Right renal cortex interstitium (tissue), 3 donors: Measurements from ENCODE around the gene RBBP5. TPM values are rescaled to one million over a fixed set of nuclear protein-coding genes. Genes with fewer than 3 reads are reported as not detected.

Experiments used
- DNase-seq, 3 donors: peaks; one replicate each; pipeline ENCODE4 v3.0.0-alpha.2; 2013; ENCODE audit warnings: low read depth in 3 of 3, low spot score in 2 of 3
- polyA plus RNA-seq, 3 donors: library from polyadenylated mRNA; unstranded; fragments of 120-200 nt; gene quantifications; one replicate each; pipeline ENCODE4 v1.2.1, GENCODE V29; 2013; ENCODE audit not compliant: insufficient read length in 3 of 3

RBBP5 gene
- polyA plus RNA-seq, 3 donors, result 20.4 to 22.1 (median 21.4) TPM

DNA sequence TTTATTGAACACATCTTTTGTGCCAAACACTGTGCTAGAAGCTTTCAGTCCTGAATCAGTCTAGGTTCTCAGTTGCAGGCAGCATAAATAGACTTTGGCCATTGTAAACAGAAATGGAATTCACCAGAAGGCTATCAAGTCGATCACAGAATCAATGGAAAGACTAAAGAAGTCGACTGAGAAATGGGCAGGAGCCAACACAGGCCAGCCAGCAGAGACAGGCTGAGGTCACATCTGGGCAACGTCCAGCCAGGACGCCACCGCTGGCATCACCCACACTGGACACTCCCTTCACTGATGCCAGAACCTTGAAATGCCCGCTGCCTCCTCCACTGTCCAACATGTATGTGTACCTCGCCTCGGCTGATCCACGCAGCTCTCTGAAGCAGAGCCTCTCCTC is 84.2 kb downstream of the RBBP5 start:
- no peak for DNase-seq

Other genes with a start within 250 kb of the RBBP5 start
- under 1 TPM; 0.39 to 0.69 (median 0.65) TPM for gene CNTN2, start 78.8 kb downstream of the RBBP5 start, polyA plus RNA-seq
- gene TMEM81, start 37.5 kb downstream of the RBBP5 start, polyA plus RNA-seq, result 1 to 10 TPM; 3.6 to 4.5 (median 3.9) TPM
- 10 to 100 TPM; 19.8 to 21.0 (median 20.9) TPM for gene DSTYK, start 89.7 kb upstream of the RBBP5 start, polyA plus RNA-seq
- 1 to 10 TPM; 5.1 to 8.0 (median 6.3) TPM for gene TMCC2, start 106.0 kb upstream of the RBBP5 start, polyA plus RNA-seq
- gene NUAK2, start 199.8 kb upstream of the RBBP5 start, polyA plus RNA-seq, result 1 to 10 TPM; 5.8 to 9.9 (median 9.2) TPM
- 1 to 10 TPM; 1.4 to 1.6 (median 1.5) TPM for gene KLHDC8A, start 234.9 kb upstream of the RBBP5 start, polyA plus RNA-seq